HFFc6 (cell line): ENCODE data around the gene SLC35A1. TPM values are rescaled to one million over a fixed set of nuclear protein-coding genes. Genes with fewer than 3 reads are reported as not detected.

Source experiments
- DNase-seq: peaks from one replicate; pipeline ENCODE4 v3.0.0-alpha.2; 2018
- H3K27ac Mint-ChIP-seq: 2 replicates; pipeline ENCODE4 v1.8.0; 2020; ENCODE audit warnings: mild to moderate bottlenecking, mixed read lengths
- H3K27me3 Mint-ChIP-seq: 2 replicates; pipeline ENCODE4 v1.8.0; 2021; ENCODE audit warnings: mild to moderate bottlenecking, moderate library complexity, mixed read lengths; ENCODE audit not compliant: insufficient read depth
- H3K36me3 Mint-ChIP-seq: 2 replicates; pipeline ENCODE4 v1.8.0; 2021; ENCODE audit warnings: low read depth, mixed read lengths
- H3K4me1 Mint-ChIP-seq: 2 replicates; pipeline ENCODE4 v1.8.0; 2020; ENCODE audit warnings: low read depth, mixed read lengths
- H3K4me3 Mint-ChIP-seq: 2 replicates; pipeline ENCODE4 v1.8.0; 2020; ENCODE audit warnings: mild to moderate bottlenecking, moderate library complexity, mixed read lengths
- H3K9me3 Mint-ChIP-seq: 2 replicates; pipeline ENCODE4 v1.8.0; 2020; ENCODE audit warnings: mild to moderate bottlenecking, mixed read lengths
- CTCF ChIP-seq: fragments of 200-600 bp; sonication (generic); IDR thresholded peaks from 2 replicates; pipeline ENCODE4 v1.5.0; 2021; ENCODE audit warnings: antibody characterized with exemption, mild to moderate bottlenecking
- total RNA-seq, 6 experiments: library from RNA; stranded (reverse); fragmentation: NEBNext Ultra II Directional; extraction: Animal tissue kit (Norgen Biotek cat#: 25700); gene quantifications; 2 replicates in 1 of 6; 3 replicates in 5 of 6; pipeline ENCODE4 v1.2.3, GENCODE V29; 2021

The SLC35A1 gene
- total RNA-seq, 6 experiments from 2014 or later = 11.8 to 14.9 (median 13.9) TPM

- Mint-ChIP-seq H3K27me3 (peaks cover 7% of the 10 kb centered on the region), H3K4me1 (peaks cover 6% of the 10 kb centered on the region; the same call in 1 of the 2 replicates), H3K36me3 (no peaks in the 10 kb centered on the region), H3K9me3 (no peaks in the 10 kb centered on the region), H3K4me3 (no peak overlapping the region), H3K27ac (no peak overlapping the region)
- TF ChIP-seq CTCF = no peak
- no peak for DNase-seq
These were observed 31.1 kb upstream of the SLC35A1 start for GRCh38 chr6:87441711-87442110.

GRCh38 chr6:87444362-87444761 lies 28.4 kb upstream of the SLC35A1 start:
- Mint-ChIP-seq H3K27me3 (peaks cover 7% of the 10 kb centered on the region), H3K4me1 (peaks cover 6% of the 10 kb centered on the region; the same call in 1 of the 2 replicates), H3K4me3 (no peak overlapping the region), H3K9me3 (no peaks in the 10 kb centered on the region), H3K36me3 (no peaks in the 10 kb centered on the region), H3K27ac (no peak overlapping the region)
- TF ChIP-seq CTCF = no peak
- DNase-seq = no peak

- Mint-ChIP-seq H3K36me3 (no peaks in the 10 kb centered on the region), H3K27me3 (peaks cover 10% of the 10 kb centered on the region), H3K4me1 (no peaks in the 10 kb centered on the region), H3K4me3 (no peak overlapping the region), H3K9me3 (no peaks in the 10 kb centered on the region), H3K27ac (no peak overlapping the region)
- no peak for DNase-seq
- no peak for TF ChIP-seq CTCF
These were observed 7.7 kb upstream of the SLC35A1 start for GRCh38 chr6:87465051-87465450.

- no peak for TF ChIP-seq CTCF
- Mint-ChIP-seq H3K27me3 (no peaks in the 10 kb centered on the region), H3K4me1 (peaks cover 30% of the 10 kb centered on the region), H3K4me3 (peak overlapping the region; percentile 100), H3K9me3 (no peaks in the 10 kb centered on the region), H3K27ac (peak overlapping the region; percentile 94), H3K36me3 (peaks cover 8% of the 10 kb centered on the region)
- DNase-seq = no peak
These were observed 687 bp downstream of the SLC35A1 start for GRCh38 chr6:87473419-87473903.

- H3K4me3 Mint-ChIP-seq = no peak overlapping the region
- no peak for TF ChIP-seq CTCF
- H3K9me3 Mint-ChIP-seq = peaks cover 12% of the 10 kb centered on the region
- H3K36me3 Mint-ChIP-seq = peaks cover 62% of the 10 kb centered on the region
- no peaks in the 10 kb centered on the region for H3K27me3 Mint-ChIP-seq
- DNase-seq = no peak
- H3K27ac Mint-ChIP-seq = no peak overlapping the region
- H3K4me1 Mint-ChIP-seq = peaks cover 12% of the 10 kb centered on the region
These were observed 9.2 kb downstream of the SLC35A1 start for GRCh38 chr6:87481931-87482330.

GRCh38 chr6:87482366-87482765 lies 9.6 kb downstream of the SLC35A1 start:
- TF ChIP-seq CTCF = no peak
- no peaks in the 10 kb centered on the region for H3K27me3 Mint-ChIP-seq
- DNase-seq = no peak
- no peak overlapping the region for H3K27ac Mint-ChIP-seq
- peaks cover 16% of the 10 kb centered on the region for H3K4me1 Mint-ChIP-seq
- H3K9me3 Mint-ChIP-seq = peaks cover 12% of the 10 kb centered on the region
- H3K4me3 Mint-ChIP-seq = no peak overlapping the region
- H3K36me3 Mint-ChIP-seq = peaks cover 62% of the 10 kb centered on the region
